Endometrial microvascular endothelial cells (primary cell): ENCODE measurements around the gene TPH2. TPM values are rescaled to one million over a fixed set of nuclear protein-coding genes. Genes with fewer than 3 reads are reported as not detected.

Experiments used
- in situ Hi-C: cut with HindIII; loops from 2 replicates; pipeline ENCODE4 v1.10.0; 2017; ENCODE audit warnings: low sequenced_read_pairs, low pct_unique_long_range_greater_than_20kb; ENCODE audit errors: inconsistent ontology term
- total RNA-seq: library from RNA; depleted of rRNA; stranded (reverse); fragments of >200 nt; gene quantifications from one replicate; pipeline ENCODE4 v1.2.3, GENCODE V29; 2015; ENCODE audit errors: inconsistent ontology term

Gene TPH2
- total RNA-seq, 1 donor from 2014 or later: not detected

DNA sequence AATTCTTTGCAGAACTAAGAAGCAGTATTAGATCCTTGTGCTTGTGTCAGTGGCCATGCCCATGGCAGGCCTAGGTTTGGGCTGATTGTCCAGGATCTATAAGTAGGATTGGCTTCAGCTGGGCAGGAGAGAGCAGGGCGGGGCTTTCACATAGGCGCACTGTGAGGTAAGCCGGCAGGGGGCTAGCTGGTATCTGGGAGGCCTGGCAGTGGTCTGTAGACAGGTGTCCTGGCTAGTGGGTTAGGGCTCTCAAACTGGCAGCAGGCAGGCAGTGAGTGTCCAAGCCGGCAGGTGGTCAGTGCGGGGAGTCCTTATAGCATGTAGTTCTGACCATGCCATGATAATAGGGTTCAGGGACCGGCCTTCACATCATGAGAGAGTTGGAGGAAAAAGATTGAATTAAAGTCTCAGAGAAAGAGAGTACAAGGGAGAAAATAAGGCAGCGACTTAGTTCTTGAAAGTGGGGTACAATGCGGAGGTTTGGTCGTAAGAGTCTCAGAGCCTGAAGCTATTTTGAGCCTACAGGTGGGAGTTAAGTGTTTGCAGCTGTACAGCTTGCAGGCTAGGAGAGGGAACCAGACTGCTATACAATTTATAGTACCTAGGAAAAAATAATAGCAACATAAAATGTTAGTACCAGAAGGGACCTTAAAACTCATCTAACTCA, 137.4 kb downstream of the TPH2 start:
- in situ Hi-C loops: no loop called here

GRCh38 chr12:72076558-72076915, 137.9 kb downstream of the TPH2 start:
- in situ Hi-C loops: no loop called here

DNA sequence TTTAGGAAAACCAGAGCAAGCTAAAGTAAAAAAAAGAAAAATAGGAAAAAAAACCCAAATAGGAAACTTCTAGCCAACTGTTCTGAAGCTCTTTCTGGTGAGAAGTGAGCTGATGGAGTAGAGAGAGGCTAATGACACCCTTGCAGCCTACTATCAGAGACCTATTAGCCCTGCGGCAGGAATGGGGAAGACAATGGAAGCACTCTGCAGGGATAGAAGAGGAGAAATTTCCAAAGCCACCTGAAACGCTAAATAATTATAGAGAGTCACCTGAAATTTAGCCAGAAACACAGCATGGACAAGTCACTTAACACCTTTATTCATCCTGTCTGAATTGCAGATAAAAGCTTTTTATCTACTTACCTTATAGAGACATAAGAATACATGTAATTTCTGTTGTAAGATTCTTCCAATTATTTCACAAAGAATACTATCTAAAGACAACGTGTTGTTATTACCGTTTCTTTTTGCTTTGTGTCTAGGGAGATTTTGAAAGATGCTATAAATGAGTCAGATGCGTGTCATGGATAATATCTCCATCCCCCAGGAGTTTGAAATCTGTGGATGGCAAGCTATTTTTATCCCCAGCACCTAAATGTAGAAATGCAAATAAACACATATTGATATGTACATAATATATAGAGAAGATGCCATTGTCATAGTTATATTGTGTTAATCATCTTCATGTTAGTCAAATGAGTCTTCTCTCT, 138.6 kb downstream of the TPH2 start:
- in situ Hi-C loops: no loop called here

DNA sequence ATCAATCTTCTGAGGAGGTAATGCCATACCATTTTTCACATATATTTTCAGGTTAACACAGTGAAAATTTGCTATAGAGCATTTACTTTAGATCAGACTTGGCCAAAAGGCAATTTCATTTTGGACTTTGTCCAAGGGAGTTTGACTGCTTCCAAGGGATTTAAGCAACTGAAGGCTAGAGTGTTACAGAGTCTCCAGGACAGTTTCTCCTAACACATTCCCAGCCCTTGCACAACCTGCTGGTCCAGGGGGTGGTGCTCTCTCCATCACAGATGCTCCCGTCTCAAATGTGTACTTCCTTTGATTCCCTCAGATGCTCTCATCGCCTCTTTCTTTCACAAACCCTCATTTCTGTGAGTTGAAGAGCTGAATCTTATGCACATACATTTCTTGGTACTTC, 143.1 kb downstream of the TPH2 start:
- in situ Hi-C loops: no loop called here

Other genes starting within 250 kb of the TPH2 start
- gene RAB21, start 184.0 kb upstream of the TPH2 start, total RNA-seq: 19.5 TPM
- gene TBC1D15, start 99.1 kb upstream of the TPH2 start, total RNA-seq: 17.8 TPM